Loucy (cell line): ENCODE data around the gene TMEM115.

Experiments
- H2AFZ ChIP-seq: fragments of 200-600 bp; sonication (generic); 2 replicates; pipeline ENCODE4 v1.6.0; 2016; ENCODE audit warnings: antibody characterized with exemption, mild to moderate bottlenecking, low read length, moderate library complexity
- H3F3A ChIP-seq: fragments of 200-600 bp; 2 replicates; pipeline ENCODE4 v1.6.0; 2016; ENCODE audit warnings: antibody characterized with exemption, low read depth, mild to moderate bottlenecking
- H3K27me3 ChIP-seq: fragments of 200-600 bp; sonication (generic); 2 replicates; pipeline ENCODE4 v1.6.1; 2014; ENCODE audit warnings: low read length, mild to moderate bottlenecking; ENCODE audit not compliant: insufficient read depth, poor library complexity, severe bottlenecking
- H3K36me3 ChIP-seq: fragments of 200-600 bp; sonication (generic); 2 replicates; pipeline ENCODE4 v1.6.1; 2016; ENCODE audit warnings: low read length; ENCODE audit not compliant: insufficient read depth
- H3K4me1 ChIP-seq: fragments of 200-600 bp; sonication (generic); 2 replicates; pipeline ENCODE4 v1.5.1; 2014; ENCODE audit warnings: low read length, mild to moderate bottlenecking; ENCODE audit not compliant: insufficient read depth, poor library complexity, severe bottlenecking
- H3K4me2 ChIP-seq: fragments of 200-600 bp; sonication (generic); 2 replicates; pipeline ENCODE4 v1.6.0; 2014; ENCODE audit warnings: antibody characterized with exemption, low read length, low read depth, mild to moderate bottlenecking; ENCODE audit not compliant: poor library complexity, severe bottlenecking
- H3K4me3 ChIP-seq: fragments of 200-600 bp; sonication (generic); 2 replicates; pipeline ENCODE4 v1.5.1; 2014; ENCODE audit warnings: low read length, mild to moderate bottlenecking, mixed read lengths; ENCODE audit not compliant: poor library complexity, severe bottlenecking
- H3K79me2 ChIP-seq: fragments of 200-600 bp; sonication (generic); 2 replicates; pipeline ENCODE4 v1.6.1; 2014; ENCODE audit warnings: low read length; ENCODE audit not compliant: insufficient read depth
- H3K9ac ChIP-seq: fragments of 200-600 bp; sonication (generic); 2 replicates; pipeline ENCODE4 v1.6.0; 2014; ENCODE audit warnings: mild to moderate bottlenecking, low read depth, low read length, moderate library complexity; ENCODE audit not compliant: poor library complexity, severe bottlenecking
- H3K9me2 ChIP-seq: fragments of 200-600 bp; sonication (generic); replicated peaks from 2 replicates; pipeline ENCODE4 v1.6.1; 2016; ENCODE audit warnings: low read depth, low read length, mixed read lengths
- H3K9me3 ChIP-seq: fragments of 200-600 bp; sonication (generic); 2 replicates; pipeline ENCODE4 v1.6.1; 2014; ENCODE audit warnings: mild to moderate bottlenecking, antibody characterized with exemption, low read length, low read depth; ENCODE audit not compliant: insufficient read depth
- H4K20me1 ChIP-seq: fragments of 200-600 bp; sonication (generic); 2 replicates; pipeline ENCODE4 v1.6.0; 2014; ENCODE audit warnings: antibody characterized with exemption, low read length, mild to moderate bottlenecking; ENCODE audit not compliant: insufficient read depth, poor library complexity, severe bottlenecking
- CTCF ChIP-seq: fragments of 200-600 bp; sonication (generic); conservative IDR thresholded peaks from 2 replicates; pipeline ENCODE4 v1.5.1; 2014; ENCODE audit warnings: mild to moderate bottlenecking, antibody characterized with exemption, low read length
- EZH2phosphoT487 ChIP-seq: fragments of 200-600 bp; IDR thresholded peaks from 2 replicates; pipeline ENCODE4 v1.6.1; 2018; ENCODE audit warnings: antibody characterized with exemption, mild to moderate bottlenecking, moderate library complexity, borderline replicate concordance

TMEM115 gene

GRCh38 chr3:50340147-50340447 lies 19.2 kb downstream of the TMEM115 start:
- no peaks in the 10 kb centered on the region for H3K9me2 ChIP-seq
- H3K4me2 ChIP-seq = peak overlapping the region; percentile 91
- peaks cover 70% of the 10 kb centered on the region for H3K79me2 ChIP-seq
- H3K4me1 ChIP-seq = peaks cover 49% of the 10 kb centered on the region
- TF ChIP-seq EZH2phosphoT487 (no peak), CTCF (no peak)
- peak overlapping the region; percentile 97 for H3K4me3 ChIP-seq
- H3K27me3 ChIP-seq = peaks cover 4% of the 10 kb centered on the region
- H3K9ac ChIP-seq = peak overlapping the region; percentile 98
- 0 out of 2 replicates have a peak, but pooled peaks cover 7% of the 10 kb centered on the region for H3F3A ChIP-seq
- H3K36me3 ChIP-seq = no peaks in the 10 kb centered on the region
- no peak overlapping the region; the same call in 1 of the 2 replicates for H2AFZ ChIP-seq
- H4K20me1 ChIP-seq = peaks cover 20% of the 10 kb centered on the region
- H3K9me3 ChIP-seq = no peaks in the 10 kb centered on the region

- Histone ChIP-seq H3K79me2 (peaks cover 74% of the 10 kb centered on the region), H4K20me1 (peaks cover 24% of the 10 kb centered on the region), H3K9me2 (no peaks in the 10 kb centered on the region), H3K36me3 (peaks cover 2% of the 10 kb centered on the region; the same call in 1 of the 2 replicates), H3K4me2 (peak overlapping the region; percentile 91), H2AFZ (no peak overlapping the region), H3F3A (0 out of 2 replicates have a peak, but pooled peaks cover 7% of the 10 kb centered on the region), H3K4me3 (peak overlapping the region; percentile 97), H3K9ac (peak overlapping the region; percentile 98), H3K27me3 (peaks cover 4% of the 10 kb centered on the region), H3K4me1 (peaks cover 50% of the 10 kb centered on the region), H3K9me3 (no peaks in the 10 kb centered on the region)
- no peak for TF ChIP-seq CTCF
- TF ChIP-seq EZH2phosphoT487 = no peak
These were observed 19.7 kb downstream of the TMEM115 start for GRCh38 chr3:50339485-50340146.

- Histone ChIP-seq H3K79me2 (peaks cover 81% of the 10 kb centered on the region), H3K4me2 (peak overlapping the region; percentile 91), H3K36me3 (peaks cover 8% of the 10 kb centered on the region; the same call in 1 of the 2 replicates), H4K20me1 (peaks cover 31% of the 10 kb centered on the region), H2AFZ (no peak overlapping the region), H3K4me1 (peaks cover 57% of the 10 kb centered on the region), H3K9me3 (no peaks in the 10 kb centered on the region), H3K27me3 (peaks cover 4% of the 10 kb centered on the region), H3K4me3 (peak overlapping the region; percentile 97), H3K9me2 (no peaks in the 10 kb centered on the region), H3F3A (0 out of 2 replicates have a peak, but pooled peaks cover 7% of the 10 kb centered on the region), H3K9ac (peak overlapping the region; percentile 98)
- TF ChIP-seq CTCF = no peak
- no peak for TF ChIP-seq EZH2phosphoT487
These were observed 20.4 kb downstream of the TMEM115 start for GRCh38 chr3:50338965-50339364.
